GM10248 (cell line): ENCODE results near the gene FAM149A.

Source experiments
- CTCF ChIA-PET: fragments of 300-600 bp; sonication (Branson Sonifier 250); formaldehyde crosslinking; extraction: SDS; loops from one replicate; lab custom pipeline; 2021; ENCODE audit warnings: antibody characterized with exemption; lab: Yijun Ruan, JAX
- POLR2A ChIA-PET: fragments of 350-650 bp; sonication (Branson Sonifier 250); formaldehyde crosslinking; extraction: SDS; loops from one replicate; lab custom pipeline; 2020; ENCODE audit warnings: antibody characterized with exemption; lab: Yijun Ruan, JAX
- DNase-seq: peaks from one replicate; pipeline ENCODE4 v3.0.0; 2012; ENCODE audit errors: extremely low spot score
- CTCF ChIP-seq: IDR thresholded peaks from 2 replicates; pipeline ENCODE4 v1.5.1; 2012; ENCODE audit warnings: mild to moderate bottlenecking, low read depth; ENCODE audit errors: extremely low read depth, missing control alignments, control extremely low read depth

Gene FAM149A

GRCh38 chr4:186081202-186081807 lies 23.2 kb upstream of the FAM149A start:
- TF ChIP-seq CTCF: no peak
- no peak for DNase-seq
- ChIA-PET CTCF (interaction anchor here (0.7 to 1.3 kb wide), 2 partner anchors 44 to 111 kb away, joined by 3 to 4 read pairs; no protein-coding TSS in a partner anchor), POLR2A (no interaction called here)

GRCh38 chr4:186082221-186082620 lies 22.3 kb upstream of the FAM149A start:
- TF ChIP-seq CTCF: no peak
- CTCF ChIA-PET: interaction anchor here (0.7 to 1.0 kb wide), 2 partner anchors 73 to 110 kb away, joined by 3 read pairs; no protein-coding TSS in a partner anchor
- POLR2A ChIA-PET: no interaction called here
- no peak for DNase-seq

GRCh38 chr4:186088523-186088922 lies 16.0 kb upstream of the FAM149A start:
- DNase-seq: no peak
- ChIA-PET CTCF (interaction anchor here (1.1 kb wide), 1 partner anchor 51 kb away, joined by 3 read pairs; no protein-coding TSS in a partner anchor), POLR2A (no interaction called here)

DNA sequence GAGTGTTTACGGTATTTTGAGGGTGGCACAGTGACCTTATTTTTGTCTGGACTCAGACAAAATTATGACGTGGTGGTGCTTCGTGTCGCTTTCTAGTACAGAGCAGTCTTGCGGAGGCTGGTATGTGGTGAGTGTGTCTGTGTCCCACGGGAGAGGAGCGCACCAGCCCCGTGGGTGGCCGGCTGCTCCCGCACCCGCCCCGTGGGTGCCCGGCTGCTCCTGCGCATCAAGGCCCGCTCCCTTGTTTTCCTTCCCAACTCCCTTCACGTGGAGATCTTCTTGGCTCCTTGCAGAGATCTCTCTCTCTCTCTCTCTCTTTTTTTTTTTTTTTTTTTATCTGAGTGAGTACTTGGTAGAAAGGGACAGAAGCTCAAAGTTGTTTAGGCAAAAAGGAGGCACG lies 12.2 kb upstream of the FAM149A start:
- ChIA-PET POLR2A (no interaction called here), CTCF (no interaction called here)
- DNase-seq: no peak
- no peak for TF ChIP-seq CTCF

More at GRCh38 chr4:186088523-186088922, 16.0 kb upstream of the FAM149A start:
- TF ChIP-seq CTCF: no peak

- TF ChIP-seq CTCF: no peak
- no peak for DNase-seq
- POLR2A ChIA-PET: no interaction called here
- CTCF ChIA-PET: interaction anchor here (1.3 kb wide), 1 partner anchor 23 kb away, joined by 3 read pairs; no protein-coding TSS in a partner anchor
These were observed 9.1 kb upstream of the FAM149A start for GRCh38 chr4:186095406-186095805.

DNA sequence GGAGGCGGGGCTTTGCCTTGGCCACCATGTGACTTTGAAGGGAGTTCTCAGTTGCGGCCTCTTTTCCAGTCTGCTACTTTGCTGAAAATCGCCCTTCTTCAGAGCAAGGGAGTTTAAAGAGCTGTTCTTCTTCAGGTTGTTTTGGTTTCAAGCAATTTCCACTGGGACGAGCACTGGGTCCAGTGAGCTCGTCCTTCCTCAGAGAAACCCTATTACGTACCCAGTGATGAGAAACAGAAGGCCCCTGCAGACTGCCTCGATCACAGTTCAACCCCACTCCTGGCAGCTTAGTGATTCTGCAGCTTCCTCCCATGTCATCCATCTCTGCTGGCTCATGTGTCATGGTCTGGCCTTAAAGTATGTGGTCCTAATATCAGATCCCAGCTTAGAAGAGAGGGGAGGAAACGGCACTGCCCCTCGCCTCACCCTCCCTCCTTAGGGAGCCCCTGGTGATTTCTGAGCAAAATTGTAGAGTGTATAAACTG lies 7.8 kb upstream of the FAM149A start:
- ChIA-PET POLR2A (no interaction called here), CTCF (no interaction called here)
- no peak for DNase-seq
- no peak for TF ChIP-seq CTCF
